ENCODE measurements around the gene GUCY2C. TPM values are rescaled to one million over a fixed set of nuclear protein-coding genes. Genes with fewer than 3 reads are reported as not detected.

The GUCY2C gene
- total and polyA plus RNA-seq, 2 donors (not counting 3 experiments of a cell fraction or from before 2014, with no cell fraction given), result not detected

DNA sequence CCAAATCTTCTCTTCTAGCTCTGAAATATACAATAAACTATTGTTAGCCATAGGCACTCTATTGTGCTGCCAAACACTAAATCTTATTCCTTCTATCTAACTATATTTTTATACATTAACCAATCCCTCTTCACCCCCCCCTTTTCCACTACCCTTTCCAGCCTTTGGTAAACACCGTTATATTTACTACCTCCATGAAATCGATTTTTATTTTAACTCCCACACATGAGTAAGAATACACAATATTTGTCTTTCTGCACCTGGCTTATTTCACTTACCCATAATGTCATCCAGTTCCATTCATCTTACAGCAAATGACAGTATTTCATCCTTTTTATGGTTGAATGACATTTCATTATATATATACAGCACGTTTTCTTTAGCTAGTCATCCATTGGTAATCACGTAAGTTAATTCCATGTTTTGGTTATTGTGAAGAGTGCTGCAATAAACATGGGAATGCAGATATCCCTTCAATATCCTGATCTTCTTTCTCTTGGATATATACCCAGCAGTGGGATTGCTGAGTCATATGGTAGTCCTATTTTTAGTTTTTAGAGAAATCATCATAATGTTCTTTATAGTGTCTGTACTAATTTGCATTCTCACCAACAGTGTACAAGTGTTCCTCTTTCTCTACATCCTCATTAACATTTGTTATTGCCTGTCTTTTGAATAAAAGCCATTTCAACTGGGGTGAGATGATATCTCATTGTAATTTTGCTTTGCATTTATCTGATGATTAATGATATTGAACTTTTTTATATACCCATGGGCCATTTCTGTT, 94.5 kb downstream of the GUCY2C start:
- intact Hi-C loops (cut with micrococcal nuclease), result no loop called here
- no peaks in the 10 kb centered on the region for H3K27me3 ChIP-seq (ENCODE audit: control insufficient read depth in 2 of 2, insufficient read depth in 2 of 2, low read length in 2 of 2)
- DNase-seq (ENCODE audit: low read depth, low spot score), result no peak
- H3K9me3 ChIP-seq (replicated peaks; ENCODE audit: control insufficient read depth, insufficient read depth, low read length), result no peaks in the 10 kb centered on the region
- no peak overlapping the region for H2AFZ ChIP-seq (ENCODE audit: low read depth, low read length)
- dilution Hi-C loops (cut with MboI; ENCODE audit: extremely low pct_ligation_motif_present, low sequenced_read_pairs), result no loop called here
- TF ChIP-seq POLR2AphosphoS5 (IDR thresholded peaks at IDR 0.05; ENCODE audit: insufficient read depth, low read depth, low read length), result no peak
- TF ChIP-seq, protein P1, sequence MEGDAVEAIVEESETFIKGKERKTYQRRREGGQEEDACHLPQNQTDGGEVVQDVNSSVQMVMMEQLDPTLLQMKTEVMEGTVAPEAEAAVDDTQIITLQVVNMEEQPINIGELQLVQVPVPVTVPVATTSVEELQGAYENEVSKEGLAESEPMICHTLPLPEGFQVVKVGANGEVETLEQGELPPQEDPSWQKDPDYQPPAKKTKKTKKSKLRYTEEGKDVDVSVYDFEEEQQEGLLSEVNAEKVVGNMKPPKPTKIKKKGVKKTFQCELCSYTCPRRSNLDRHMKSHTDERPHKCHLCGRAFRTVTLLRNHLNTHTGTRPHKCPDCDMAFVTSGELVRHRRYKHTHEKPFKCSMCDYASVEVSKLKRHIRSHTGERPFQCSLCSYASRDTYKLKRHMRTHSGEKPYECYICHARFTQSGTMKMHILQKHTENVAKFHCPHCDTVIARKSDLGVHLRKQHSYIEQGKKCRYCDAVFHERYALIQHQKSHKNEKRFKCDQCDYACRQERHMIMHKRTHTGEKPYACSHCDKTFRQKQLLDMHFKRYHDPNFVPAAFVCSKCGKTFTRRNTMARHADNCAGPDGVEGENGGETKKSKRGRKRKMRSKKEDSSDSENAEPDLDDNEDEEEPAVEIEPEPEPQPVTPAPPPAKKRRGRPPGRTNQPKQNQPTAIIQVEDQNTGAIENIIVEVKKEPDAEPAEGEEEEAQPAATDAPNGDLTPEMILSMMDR (IDR thresholded peaks at IDR 0.05; ENCODE audit: extremely low read depth in 1 of 2, insufficient read depth in 1 of 2, low read depth in 1 of 2, low read length in 2 of 2), result no peak
- TF ChIP-seq POLR2A (IDR thresholded peaks at IDR 0.05; ENCODE audit: low read depth, low read length), result no peak
- no peak for TF ChIP-seq JUN (IDR thresholded peaks at IDR 0.05; ENCODE audit: borderline replicate concordance, insufficient read depth, insufficient read length, low read depth)
- TF ChIP-seq FOS (IDR thresholded peaks at IDR 0.05; ENCODE audit: borderline replicate concordance, insufficient read depth, low read length), result no peak
- TF ChIP-seq MYC (IDR thresholded peaks at IDR 0.05; ENCODE audit: low read depth, low read length), result no peak
- H3K79me2 ChIP-seq (ENCODE audit: control insufficient read depth, insufficient read depth, low read length), result no peaks in the 10 kb centered on the region
- ChIA-PET POLR2A (no interaction called here), CTCF (interaction anchor here (0.8 kb wide), 1 partner anchor 11 kb away, joined by 4 read pairs; no protein-coding TSS in a partner anchor)
- no peaks in the 10 kb centered on the region for H3K36me3 ChIP-seq (ENCODE audit: control insufficient read depth in 2 of 2, extremely low read depth in 1 of 2, insufficient read depth in 2 of 2, low read length in 2 of 2)
- no peak for FAIRE-seq
- no peaks in the 10 kb centered on the region for H4K20me1 ChIP-seq (replicated peaks; ENCODE audit: control insufficient read depth, extremely low read depth, insufficient read depth, low read length)
- no peak overlapping the region for H3K4me3 ChIP-seq (replicated peaks in 1 of 3; ENCODE audit: insufficient read depth in 1 of 3, low read depth in 1 of 3, low read length in 3 of 3)
- no peak overlapping the region for H3K27ac ChIP-seq (ENCODE audit: insufficient read depth, low read depth, low read length)
- no peaks in the 10 kb centered on the region for H3K9me1 ChIP-seq (replicated peaks; ENCODE audit: control insufficient read depth, extremely low read depth, insufficient read depth, low read length)
- no peaks in the 10 kb centered on the region for H3K4me1 ChIP-seq (ENCODE audit: control insufficient read depth, extremely low read depth, insufficient read depth, low read length)
- BruUV-seq (replicated peaks), result no TSS peak
- no peak overlapping the region for H3K4me2 ChIP-seq (ENCODE audit: insufficient read depth, low read length)
- no peak overlapping the region for H3K9ac ChIP-seq (replicated peaks; ENCODE audit: extremely low read depth, insufficient read depth, low read length)

Measured in endothelial cell of umbilical vein (primary cell).